Neural progenitor cell (in vitro differentiated cells): ENCODE measurements around the gene TMCC1.

Source experiments
- EZH2 ChIP-seq: fragments of 200-600 bp; sonication (generic); IDR thresholded peaks from 2 replicates; pipeline ENCODE4 v1.6.1; 2017; ENCODE audit warnings: antibody characterized with exemption, mild to moderate bottlenecking, moderate library complexity
- TF ChIP-seq, protein P1 (sequence below): fragments of 200-600 bp; sonication (generic); IDR thresholded peaks from 2 replicates; pipeline ENCODE4 v1.5.1; 2017; ENCODE audit warnings: antibody characterized with exemption, mild to moderate bottlenecking

DNA sequence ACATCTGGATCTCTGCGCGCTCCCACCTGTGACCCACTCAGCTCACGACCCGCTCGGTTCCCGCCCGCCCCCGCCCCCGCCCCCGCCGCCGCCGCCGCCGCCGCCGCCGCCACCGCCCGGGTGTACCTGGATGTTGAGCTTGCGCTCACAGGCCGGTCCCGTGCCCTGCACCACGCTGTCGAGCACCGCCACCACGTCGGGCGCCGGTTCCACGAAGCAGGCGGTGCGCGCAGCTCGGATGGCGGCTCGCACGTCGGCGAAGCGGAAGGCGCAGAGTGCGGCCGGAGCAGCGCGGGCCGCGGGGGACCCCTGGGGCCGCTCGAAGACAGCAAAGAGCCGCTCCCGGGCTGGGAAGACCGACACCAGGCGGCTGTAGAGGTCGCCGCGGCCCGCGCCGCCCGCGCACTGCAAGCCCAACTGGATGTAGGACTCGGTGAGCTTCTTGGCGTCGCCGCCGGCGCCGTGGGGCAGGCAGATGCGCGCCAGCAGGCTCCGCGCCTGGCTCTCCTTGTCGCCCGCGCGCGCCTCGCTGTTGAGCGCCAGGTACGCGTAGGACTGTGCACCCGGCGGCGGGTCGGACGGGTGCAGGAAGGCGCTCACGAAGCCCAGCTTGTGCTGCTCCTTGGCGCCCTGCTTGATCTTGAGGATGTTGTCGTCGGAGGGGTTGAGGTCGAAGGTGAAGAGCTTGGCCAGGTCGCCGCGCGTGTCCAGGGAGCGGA is 288.1 kb downstream of the TMCC1 start:
- TF ChIP-seq, protein P1, sequence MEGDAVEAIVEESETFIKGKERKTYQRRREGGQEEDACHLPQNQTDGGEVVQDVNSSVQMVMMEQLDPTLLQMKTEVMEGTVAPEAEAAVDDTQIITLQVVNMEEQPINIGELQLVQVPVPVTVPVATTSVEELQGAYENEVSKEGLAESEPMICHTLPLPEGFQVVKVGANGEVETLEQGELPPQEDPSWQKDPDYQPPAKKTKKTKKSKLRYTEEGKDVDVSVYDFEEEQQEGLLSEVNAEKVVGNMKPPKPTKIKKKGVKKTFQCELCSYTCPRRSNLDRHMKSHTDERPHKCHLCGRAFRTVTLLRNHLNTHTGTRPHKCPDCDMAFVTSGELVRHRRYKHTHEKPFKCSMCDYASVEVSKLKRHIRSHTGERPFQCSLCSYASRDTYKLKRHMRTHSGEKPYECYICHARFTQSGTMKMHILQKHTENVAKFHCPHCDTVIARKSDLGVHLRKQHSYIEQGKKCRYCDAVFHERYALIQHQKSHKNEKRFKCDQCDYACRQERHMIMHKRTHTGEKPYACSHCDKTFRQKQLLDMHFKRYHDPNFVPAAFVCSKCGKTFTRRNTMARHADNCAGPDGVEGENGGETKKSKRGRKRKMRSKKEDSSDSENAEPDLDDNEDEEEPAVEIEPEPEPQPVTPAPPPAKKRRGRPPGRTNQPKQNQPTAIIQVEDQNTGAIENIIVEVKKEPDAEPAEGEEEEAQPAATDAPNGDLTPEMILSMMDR: peak; percentile 21
- peak; percentile 99 for TF ChIP-seq EZH2
